Ammon's horn (tissue), 1 donor: ENCODE data around the gene SMIM12.
"Not testable (repeated sequence)": the region's sequence is repeated elsewhere in the genome, so short reads cannot be mapped to it uniquely, and the experiment has no call there.

Experiments used
- DNase-seq: peaks from one replicate; pipeline ENCODE4 v3.0.0-alpha.2; 2016; ENCODE audit warnings: low spot score

Gene SMIM12

DNA sequence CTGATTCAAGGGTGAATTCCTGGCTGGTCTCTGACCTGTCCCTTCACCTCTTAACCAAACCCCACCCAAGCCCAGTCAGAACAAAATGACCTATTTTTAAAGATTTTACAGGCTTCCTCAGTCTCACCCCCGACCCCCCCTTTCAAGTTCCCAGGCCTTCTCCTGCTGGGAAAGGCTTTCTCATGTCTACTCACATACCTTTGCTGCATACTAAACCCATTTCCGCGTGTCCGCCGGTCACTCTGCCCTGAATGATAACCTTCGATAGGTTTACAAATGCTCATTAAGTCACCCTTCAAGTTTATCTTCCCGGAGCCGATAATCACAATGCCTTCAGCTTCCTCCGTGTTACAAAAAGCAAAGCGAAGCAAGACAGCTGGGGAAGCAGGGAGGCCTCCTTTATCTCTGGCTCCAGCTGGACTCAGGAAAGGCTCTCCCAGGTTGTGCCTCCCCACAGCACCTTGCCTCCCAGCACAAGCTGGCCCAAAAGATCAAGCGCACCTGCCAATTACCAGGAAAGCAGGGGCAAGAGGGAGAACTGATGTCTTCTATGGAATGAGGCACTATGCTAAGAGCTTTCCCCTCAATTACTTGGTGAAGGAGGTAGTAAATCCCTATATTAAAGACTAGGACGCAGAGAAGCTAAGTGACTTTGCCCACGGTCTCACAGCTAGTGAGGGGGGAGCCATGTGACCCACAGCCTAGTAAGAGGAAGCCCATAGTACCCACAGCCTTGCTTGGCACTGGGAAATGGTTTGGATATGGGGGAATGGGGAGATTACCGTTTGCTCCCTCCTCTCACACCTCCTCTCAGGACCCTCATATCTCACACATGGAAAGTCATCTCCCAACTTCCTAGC is 15.9 kb downstream of the SMIM12 start:
- DNase-seq = no peak

DNA sequence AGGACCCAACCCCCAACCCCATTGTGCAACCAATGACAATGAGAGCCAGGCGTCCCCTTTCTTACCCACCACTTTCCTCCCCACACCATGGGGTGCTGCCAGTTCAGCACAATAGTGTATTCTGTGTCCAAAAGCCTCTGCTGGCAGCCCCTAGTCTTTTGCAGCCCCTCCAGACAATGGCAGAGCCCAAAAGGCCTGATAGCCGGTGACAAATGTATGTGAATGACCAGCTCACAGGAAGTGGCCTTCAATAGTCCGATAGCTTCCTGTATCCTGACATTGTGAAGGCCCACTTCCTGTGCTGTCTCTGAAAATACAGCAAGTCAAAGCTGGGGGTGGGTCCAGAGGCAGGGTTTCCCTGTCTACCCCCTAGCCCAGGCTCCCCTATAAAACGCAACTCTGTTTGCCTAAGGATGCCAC is 16.6 kb downstream of the SMIM12 start:
- DNase-seq = no peak

- DNase-seq = no peak
Observed at GRCh38 chr1:34842073-34842472, 17.5 kb downstream of the SMIM12 start.

DNA sequence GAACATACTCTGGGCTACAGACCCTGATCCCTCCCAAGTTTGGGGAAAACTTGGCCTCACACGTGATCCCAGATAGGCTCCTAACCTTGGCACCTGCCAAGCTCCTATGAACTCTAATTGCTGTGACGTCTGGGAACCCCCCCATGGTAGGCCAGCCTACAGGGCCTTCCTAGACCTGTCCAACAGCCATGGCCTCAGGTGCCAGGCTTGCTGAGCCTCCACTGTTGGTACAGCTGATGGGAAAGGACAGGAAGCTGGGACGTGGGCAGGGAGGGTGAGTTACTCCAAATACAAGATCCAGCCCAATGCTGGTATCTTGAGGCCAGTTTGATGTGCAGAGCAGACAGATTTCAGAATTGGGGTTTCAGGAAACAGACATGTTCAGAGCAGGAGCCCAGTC is 19.1 kb downstream of the SMIM12 start:
- no peak for DNase-seq

- DNase-seq = no peak
Observed at GRCh38 chr1:34839526-34840305, 19.8 kb downstream of the SMIM12 start.

DNA sequence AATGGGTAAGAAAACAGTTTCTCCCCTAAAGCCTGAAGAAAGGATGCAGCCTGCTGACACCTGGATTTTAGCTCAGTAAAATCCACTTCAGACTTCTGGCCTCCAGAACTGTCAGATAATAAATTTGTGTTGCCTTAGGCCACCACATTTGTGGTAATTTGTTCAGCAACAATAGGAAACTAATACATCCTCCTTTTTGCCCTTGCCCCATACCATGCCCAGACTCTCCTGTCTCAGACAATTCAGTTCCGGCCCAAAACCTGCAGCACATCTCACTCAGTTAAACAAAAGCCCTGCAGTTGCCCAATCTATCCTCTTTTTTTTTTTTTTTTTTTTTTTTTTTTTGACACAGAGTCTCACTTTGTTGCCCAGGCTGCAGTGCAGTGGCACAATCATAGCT is 25.8 kb downstream of the SMIM12 start:
- no peak for DNase-seq

DNA sequence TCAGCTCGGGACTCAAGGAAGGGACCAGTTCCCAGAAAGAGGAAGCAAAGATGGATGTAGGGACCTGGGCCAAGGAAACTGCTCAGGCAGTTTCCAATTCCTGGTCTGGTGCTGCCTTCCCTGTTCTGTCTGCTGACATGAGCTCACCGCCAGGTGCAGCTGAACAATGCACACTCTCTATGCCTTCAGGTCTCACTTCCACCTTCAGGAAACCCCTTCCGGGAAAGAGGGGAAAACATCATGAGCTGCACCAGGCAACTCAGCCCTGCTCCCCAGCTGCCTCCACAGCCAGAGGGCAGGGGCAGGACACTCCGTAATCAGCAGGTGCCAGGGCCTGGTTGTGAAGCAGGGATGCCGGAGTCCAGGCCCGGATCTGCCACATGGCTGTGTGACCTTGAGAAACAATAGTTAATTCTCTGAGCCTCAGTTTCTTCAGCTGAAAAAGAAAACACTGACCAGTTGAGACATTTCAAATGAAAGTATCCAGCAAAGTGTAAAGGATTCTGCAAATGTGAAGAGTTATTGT is 27.8 kb downstream of the SMIM12 start:
- DNase-seq = no peak

DNA sequence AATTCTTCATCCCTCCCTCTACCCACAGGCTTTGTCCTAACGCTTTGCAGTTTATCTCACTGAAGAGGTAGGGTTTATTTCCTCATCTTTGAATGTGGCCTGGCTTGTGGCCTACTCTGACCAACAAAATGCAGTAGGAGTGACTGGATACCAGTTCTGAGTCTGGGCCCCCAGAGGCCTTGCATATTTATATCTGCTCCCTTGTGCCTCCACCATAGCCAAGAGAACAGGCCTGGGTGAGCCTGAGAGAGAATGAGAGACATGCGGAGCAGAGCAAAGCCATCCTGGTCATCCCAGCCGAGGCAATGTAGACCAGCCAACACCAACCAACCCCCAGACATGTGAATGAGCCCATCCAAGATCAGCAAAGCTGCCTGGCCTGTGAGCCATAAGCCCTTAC is 30.3 kb downstream of the SMIM12 start:
- no peak for DNase-seq

DNA sequence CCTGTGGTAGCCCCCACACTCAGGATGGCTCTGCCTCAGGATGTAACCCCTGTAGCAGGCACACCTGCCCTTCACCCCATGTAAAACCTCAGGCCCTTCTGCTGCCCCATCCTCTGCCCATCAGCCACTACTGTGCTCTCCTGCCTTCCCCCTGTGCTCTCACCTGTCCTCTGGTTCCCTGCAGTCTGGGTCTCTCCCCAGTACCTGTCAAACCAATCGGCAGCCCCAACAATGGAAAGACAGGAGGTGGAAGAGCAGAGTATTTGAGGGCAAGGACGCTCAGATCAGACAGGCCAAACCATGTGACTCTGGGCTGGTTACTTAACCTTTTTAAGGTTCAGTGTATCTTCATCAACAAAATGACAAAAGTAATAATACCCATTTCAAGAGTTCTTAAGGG is 30.9 kb downstream of the SMIM12 start:
- DNase-seq = no peak

DNA sequence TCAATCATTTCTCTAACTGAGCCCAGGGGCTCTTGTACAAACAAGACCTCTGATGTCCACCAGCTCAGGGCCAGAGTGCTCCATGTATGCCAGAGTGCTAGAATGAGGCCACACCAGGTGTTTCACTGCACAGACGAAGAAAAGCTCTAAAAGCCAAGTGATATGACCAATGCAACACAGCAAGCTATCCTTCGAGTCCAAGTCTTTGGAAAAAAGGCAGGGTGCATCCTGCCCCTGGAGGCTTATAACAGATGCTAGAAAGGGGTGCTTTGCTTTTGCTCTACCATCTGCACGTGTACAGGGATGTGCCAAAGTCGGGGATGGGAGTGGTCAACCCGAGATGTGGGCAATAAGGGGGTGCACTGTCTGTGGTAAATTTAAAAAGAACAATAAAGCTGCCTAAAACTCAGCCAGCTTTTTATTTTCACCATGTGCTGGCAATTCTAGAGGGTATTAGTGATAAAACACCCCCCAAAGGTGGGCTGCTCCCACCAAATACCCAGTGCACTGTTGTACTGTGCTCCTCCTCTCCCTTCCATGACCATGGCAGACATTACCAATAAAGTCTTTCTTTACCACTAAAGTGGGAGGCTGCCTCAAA is 32.1 kb downstream of the SMIM12 start:
- DNase-seq = no peak

DNA sequence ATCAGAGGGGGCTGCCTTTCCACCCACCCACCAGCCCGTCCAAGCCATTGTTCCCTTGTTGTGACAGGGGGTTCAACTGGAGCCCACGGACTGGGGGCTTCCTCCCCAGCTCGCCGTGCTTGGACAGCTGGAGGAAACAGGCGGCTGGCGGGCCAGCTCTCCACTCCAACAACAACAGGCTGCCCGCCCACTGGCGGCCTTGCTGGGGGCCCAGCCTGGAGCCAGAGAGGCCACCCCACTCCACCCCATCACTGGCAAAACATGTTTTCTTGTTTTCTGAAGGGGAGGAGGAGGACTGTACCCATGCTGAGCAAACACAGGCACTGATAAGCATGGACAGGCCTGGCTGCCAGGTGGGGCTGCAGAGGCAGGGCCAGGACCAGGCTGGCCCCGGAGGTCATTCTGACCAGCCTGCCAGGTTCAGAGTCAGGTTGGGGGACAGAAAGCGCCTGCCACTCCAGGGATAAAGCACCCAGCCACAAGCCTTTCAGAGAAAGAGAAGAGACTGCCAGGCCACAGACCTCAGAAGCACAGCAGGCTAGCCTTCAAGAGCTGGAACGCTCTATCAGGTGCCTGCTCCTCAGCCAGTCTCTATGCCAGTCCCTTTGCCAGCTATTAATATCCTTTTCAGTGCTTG is 34.0 kb downstream of the SMIM12 start:
- DNase-seq = no peak

DNA sequence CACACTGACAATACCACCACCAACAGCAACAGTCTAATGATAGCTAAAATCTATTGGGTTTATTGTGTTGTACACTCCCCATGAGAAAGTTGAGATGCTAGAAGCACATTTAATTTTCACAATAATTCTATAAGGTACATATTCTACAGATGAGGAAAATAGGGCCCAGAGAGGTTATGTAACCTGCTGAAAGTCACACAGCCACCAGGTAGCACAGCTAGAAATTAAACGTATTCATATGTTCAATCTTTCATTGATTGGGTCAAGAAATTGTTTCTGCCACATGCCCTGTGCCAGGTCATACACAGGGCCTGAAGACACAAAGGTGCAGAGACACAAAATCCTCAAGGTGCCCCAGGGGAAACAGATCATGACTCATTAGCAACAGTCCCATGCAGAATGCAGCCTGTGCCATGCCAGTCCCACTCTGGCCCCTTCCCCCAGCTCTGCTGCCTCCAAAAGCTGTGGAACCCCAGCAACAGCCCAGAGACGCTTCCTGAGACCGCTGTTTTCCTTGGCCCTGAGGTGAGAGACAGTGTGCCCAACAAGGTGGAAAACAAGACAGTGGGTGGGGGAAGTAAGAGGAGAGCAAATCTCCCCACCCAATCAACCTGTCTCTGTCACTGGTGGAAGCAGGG is 34.6 kb downstream of the SMIM12 start:
- no peak for DNase-seq

GRCh38 chr1:34822202-34822601 is 37.3 kb downstream of the SMIM12 start:
- DNase-seq = no peak

GRCh38 chr1:34818862-34819261 is 40.7 kb downstream of the SMIM12 start:
- not testable (repeated sequence) for DNase-seq

- no peak for DNase-seq
Observed at GRCh38 chr1:34816778-34817177, 42.8 kb downstream of the SMIM12 start.

DNA sequence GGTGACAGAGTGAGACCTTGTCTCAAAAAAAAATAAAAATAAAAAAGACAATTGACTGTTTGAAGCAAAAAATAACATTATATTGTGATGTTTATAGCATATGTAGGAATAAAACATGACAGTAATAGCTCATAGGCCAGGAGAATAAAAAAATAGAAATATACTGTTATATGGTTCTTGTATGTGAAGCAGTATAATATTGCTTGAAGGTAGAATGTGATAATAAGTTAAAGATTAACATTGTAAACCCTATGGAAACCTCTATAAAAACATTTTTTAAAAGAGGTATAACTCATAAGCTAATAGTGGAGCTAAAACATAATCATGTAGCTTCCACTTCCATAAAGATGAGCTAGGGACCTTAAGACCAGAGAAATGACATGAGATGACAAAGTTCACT is 43.2 kb downstream of the SMIM12 start:
- DNase-seq = no peak

DNA sequence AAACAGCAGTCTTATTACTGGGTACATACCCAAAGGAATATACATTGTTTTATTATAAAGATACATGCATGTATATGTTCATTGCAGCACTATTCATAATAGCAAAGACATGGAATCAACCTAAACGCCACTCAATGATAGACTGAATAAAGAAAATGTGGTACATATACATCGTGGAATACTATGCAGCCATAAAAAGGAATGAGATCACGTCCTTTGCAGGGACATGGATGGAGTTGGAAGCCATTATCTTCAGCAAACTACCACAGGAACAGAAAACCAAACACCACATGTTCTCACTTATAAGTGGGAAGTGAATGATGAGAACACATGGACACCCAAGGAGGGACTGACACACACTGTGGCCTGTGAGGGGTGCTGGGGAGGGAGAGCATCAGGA is 48.8 kb downstream of the SMIM12 start:
- not testable (repeated sequence) for DNase-seq

DNA sequence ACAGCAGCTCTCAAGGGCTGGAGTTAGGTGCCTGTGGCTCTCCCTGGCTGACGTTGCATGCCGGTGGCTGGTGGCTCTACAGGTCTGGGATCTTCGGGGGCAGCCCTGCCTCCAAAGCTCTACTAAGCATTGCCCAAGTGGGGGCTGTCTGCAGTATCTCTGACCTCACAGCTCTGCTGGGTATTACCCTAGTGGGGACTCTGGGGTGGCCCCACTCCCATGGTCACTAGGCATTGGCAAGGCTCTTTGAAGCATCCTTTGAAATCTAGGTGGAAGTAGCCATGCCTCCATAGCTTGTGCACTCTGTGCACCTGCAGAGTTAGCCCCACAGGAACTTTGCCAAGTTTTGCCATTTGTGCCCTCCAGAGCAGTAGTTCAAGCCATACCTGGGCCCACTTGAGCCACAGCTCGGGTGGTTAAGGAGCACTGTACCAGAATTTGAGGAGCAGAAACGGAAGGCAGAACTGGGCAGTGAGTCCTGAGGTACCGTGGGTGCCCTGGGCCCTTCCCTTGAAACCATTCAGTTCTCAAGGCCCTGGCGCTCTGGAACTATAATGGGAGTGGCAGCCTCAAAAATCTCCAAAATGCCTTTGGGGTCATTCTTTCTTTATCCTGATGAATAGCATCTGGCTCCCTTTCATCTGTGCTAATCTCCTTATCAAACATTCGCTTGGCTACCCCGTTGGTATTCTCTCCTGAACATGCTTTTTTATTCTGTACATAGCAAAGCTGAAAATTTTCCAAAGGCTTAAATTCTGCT is 51.3 kb downstream of the SMIM12 start:
- DNase-seq = no peak

DNA sequence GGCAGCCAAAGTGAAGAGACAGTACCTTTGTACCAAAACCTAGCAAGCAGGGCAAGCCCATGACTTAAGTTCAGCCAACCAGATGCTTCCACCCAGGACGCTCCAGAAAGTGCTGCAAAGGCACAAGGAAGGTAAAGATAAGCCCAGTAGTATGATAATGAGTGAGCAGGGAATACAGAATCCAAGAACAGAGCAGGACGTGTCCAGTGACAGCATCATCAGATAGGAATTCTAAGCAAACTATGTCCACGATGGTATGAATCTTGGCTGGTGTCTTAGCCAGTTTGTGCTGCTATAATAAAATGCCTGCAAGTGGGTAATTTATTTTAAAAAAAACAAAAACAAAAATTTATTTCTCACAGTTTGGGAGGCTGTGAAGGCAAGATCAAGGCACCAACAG is 53.2 kb downstream of the SMIM12 start:
- no peak for DNase-seq

DNA sequence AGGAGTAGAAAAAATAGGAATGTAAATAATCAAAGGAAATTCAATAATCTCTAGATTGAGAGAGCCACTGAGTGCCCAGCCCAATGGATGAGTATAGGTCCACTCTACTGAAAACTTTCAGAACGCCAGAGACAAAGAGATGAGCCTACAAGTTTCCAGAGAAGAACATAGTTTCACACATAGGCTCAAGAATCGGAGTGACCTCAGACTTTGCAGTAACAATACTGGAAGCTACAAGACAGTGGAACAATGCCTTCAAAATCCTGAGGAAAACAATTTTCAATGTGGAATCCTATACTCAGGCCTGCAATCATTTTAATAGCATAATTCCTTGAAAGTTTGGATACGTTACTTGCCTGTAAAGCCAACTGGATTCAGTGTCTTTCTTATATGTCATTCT is 55.8 kb downstream of the SMIM12 start:
- no peak for DNase-seq
